Measurements from ENCODE around the gene POLR2J. TPM values are rescaled to one million over a fixed set of nuclear protein-coding genes. Genes with fewer than 3 reads are reported as not detected.

The POLR2J gene
- total RNA-seq, 1 donor from 2014 or later, result 28.4 TPM

DNA sequence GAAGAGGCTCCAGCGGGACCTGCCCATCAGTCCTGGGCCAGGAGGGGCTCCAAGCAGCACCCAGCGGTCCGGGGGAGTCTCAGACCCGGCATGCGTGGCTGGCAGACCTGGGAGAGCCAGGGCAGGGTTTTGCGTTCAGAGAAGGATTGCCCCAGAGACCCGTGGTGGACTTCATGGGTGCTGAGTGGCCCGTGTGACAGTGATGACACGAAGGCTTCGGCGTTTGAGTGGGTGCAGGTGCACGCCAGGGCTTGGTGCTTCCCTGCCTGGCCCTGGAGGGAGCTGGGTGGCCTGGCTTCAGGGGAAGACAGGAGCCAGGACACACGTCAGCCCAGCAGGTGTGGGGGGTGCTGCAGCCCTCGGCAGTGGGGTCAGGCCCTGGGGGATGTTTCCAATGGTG is 31.4 kb downstream of the POLR2J start:
- Mint-ChIP-seq H3K27me3 (ENCODE audit: unreplicated experiment) (peaks cover 4% of the 10 kb centered on the region), H3K27ac (ENCODE audit: unreplicated experiment) (no peak overlapping the region), H3K4me1 (ENCODE audit: low read depth, unreplicated experiment) (no peaks in the 10 kb centered on the region), H3K9me3 (ENCODE audit: unreplicated experiment) (no peaks in the 10 kb centered on the region), H3K4me3 (ENCODE audit: unreplicated experiment) (no peak overlapping the region), H3K36me3 (ENCODE audit: unreplicated experiment) (no peaks in the 10 kb centered on the region)
- DNase-seq, result no peak
- TF ChIP-seq, protein P1, sequence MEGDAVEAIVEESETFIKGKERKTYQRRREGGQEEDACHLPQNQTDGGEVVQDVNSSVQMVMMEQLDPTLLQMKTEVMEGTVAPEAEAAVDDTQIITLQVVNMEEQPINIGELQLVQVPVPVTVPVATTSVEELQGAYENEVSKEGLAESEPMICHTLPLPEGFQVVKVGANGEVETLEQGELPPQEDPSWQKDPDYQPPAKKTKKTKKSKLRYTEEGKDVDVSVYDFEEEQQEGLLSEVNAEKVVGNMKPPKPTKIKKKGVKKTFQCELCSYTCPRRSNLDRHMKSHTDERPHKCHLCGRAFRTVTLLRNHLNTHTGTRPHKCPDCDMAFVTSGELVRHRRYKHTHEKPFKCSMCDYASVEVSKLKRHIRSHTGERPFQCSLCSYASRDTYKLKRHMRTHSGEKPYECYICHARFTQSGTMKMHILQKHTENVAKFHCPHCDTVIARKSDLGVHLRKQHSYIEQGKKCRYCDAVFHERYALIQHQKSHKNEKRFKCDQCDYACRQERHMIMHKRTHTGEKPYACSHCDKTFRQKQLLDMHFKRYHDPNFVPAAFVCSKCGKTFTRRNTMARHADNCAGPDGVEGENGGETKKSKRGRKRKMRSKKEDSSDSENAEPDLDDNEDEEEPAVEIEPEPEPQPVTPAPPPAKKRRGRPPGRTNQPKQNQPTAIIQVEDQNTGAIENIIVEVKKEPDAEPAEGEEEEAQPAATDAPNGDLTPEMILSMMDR (IDR thresholded peaks at IDR 0.05; ENCODE audit: partially characterized antibody, unreplicated experiment), result no peak

- Mint-ChIP-seq H3K4me1 (ENCODE audit: low read depth, unreplicated experiment) (peaks cover 5% of the 10 kb centered on the region), H3K9me3 (ENCODE audit: unreplicated experiment) (peaks cover 2% of the 10 kb centered on the region), H3K4me3 (ENCODE audit: unreplicated experiment) (no peak overlapping the region), H3K27ac (ENCODE audit: unreplicated experiment) (no peak overlapping the region), H3K27me3 (ENCODE audit: unreplicated experiment) (peaks cover 4% of the 10 kb centered on the region), H3K36me3 (ENCODE audit: unreplicated experiment) (no peaks in the 10 kb centered on the region)
- no peak for DNase-seq
- TF ChIP-seq, protein P1 (IDR thresholded peaks at IDR 0.05; ENCODE audit: partially characterized antibody, unreplicated experiment), result no peak
Measured at GRCh38 chr7:102446387-102447156, 32.1 kb downstream of the POLR2J start.

- no peak overlapping the region for H3K4me3 Mint-ChIP-seq (ENCODE audit: unreplicated experiment)
- DNase-seq, result no peak
- peaks cover 2% of the 10 kb centered on the region for H3K9me3 Mint-ChIP-seq (ENCODE audit: unreplicated experiment)
- peaks cover 7% of the 10 kb centered on the region for H3K4me1 Mint-ChIP-seq (ENCODE audit: low read depth, unreplicated experiment)
- H3K27ac Mint-ChIP-seq (ENCODE audit: unreplicated experiment), result no peak overlapping the region
- peaks cover 4% of the 10 kb centered on the region for H3K27me3 Mint-ChIP-seq (ENCODE audit: unreplicated experiment)
- H3K36me3 Mint-ChIP-seq (ENCODE audit: unreplicated experiment), result no peaks in the 10 kb centered on the region
- TF ChIP-seq, protein P1 (IDR thresholded peaks at IDR 0.05; ENCODE audit: partially characterized antibody, unreplicated experiment), result no peak
Measured at GRCh38 chr7:102445674-102446071, 33.0 kb downstream of the POLR2J start.

GRCh38 chr7:102444961-102445673 is 33.6 kb downstream of the POLR2J start:
- Mint-ChIP-seq H3K27ac (ENCODE audit: unreplicated experiment) (peak overlapping the region; percentile 20), H3K36me3 (ENCODE audit: unreplicated experiment) (no peaks in the 10 kb centered on the region), H3K9me3 (ENCODE audit: unreplicated experiment) (peaks cover 2% of the 10 kb centered on the region), H3K4me3 (ENCODE audit: unreplicated experiment) (no peak overlapping the region), H3K27me3 (ENCODE audit: unreplicated experiment) (peaks cover 2% of the 10 kb centered on the region), H3K4me1 (ENCODE audit: low read depth, unreplicated experiment) (peaks cover 7% of the 10 kb centered on the region)
- TF ChIP-seq, protein P1 (IDR thresholded peaks at IDR 0.05; ENCODE audit: partially characterized antibody, unreplicated experiment), result no peak
- DNase-seq, result no peak
